WERI-Rb-1 (cell line): ENCODE data around the gene C1orf56.

ENCODE experiments used
- DNase-seq: peaks from one replicate; pipeline ENCODE4 v3.0.0-alpha.2; 2020
- H3K27ac ChIP-seq: fragments of 250-450 bp; sonication (Bioruptor Pico); 2 replicates; pipeline ENCODE4 v1.5.1; 2020; ENCODE audit warnings: mild to moderate bottlenecking, moderate library complexity
- H3K27me3 ChIP-seq: fragments of 250-450 bp; sonication (Bioruptor Pico); 2 replicates; pipeline ENCODE4 v1.5.1; 2021; ENCODE audit warnings: mild to moderate bottlenecking, low read depth, moderate library complexity; ENCODE audit not compliant: insufficient read depth, severe bottlenecking
- H3K36me3 ChIP-seq: fragments of 250-450 bp; sonication (Bioruptor Pico); 2 replicates; pipeline ENCODE4 v1.5.1; 2020; ENCODE audit warnings: mild to moderate bottlenecking, moderate library complexity
- H3K4me3 ChIP-seq: 2 replicates; pipeline ENCODE4 v1.5.1; 2011; ENCODE audit warnings: low read depth, mild to moderate bottlenecking, control low read depth, low read length
- H3K9me3 ChIP-seq: fragments of 250-450 bp; sonication (Bioruptor Pico); 2 replicates; pipeline ENCODE4 v1.5.1; 2021; ENCODE audit warnings: mild to moderate bottlenecking, moderate library complexity; ENCODE audit not compliant: severe bottlenecking
- TF ChIP-seq, protein P1 (sequence below): IDR thresholded peaks from 2 replicates; pipeline ENCODE4 v1.5.1; 2011; ENCODE audit warnings: low read depth, mild to moderate bottlenecking, control low read depth, inconsistent platforms, low read length

Gene C1orf56

GRCh38 chr1:151032164-151032563, 15.4 kb upstream of the C1orf56 start:
- no peak for DNase-seq
- peaks cover 82% of the 10 kb centered on the region for H3K36me3 ChIP-seq
- H3K27ac ChIP-seq, result no peak overlapping the region
- no peak overlapping the region for H3K4me3 ChIP-seq
- H3K27me3 ChIP-seq, result no peaks in the 10 kb centered on the region
- no peaks in the 10 kb centered on the region for H3K9me3 ChIP-seq
- TF ChIP-seq, protein P1, sequence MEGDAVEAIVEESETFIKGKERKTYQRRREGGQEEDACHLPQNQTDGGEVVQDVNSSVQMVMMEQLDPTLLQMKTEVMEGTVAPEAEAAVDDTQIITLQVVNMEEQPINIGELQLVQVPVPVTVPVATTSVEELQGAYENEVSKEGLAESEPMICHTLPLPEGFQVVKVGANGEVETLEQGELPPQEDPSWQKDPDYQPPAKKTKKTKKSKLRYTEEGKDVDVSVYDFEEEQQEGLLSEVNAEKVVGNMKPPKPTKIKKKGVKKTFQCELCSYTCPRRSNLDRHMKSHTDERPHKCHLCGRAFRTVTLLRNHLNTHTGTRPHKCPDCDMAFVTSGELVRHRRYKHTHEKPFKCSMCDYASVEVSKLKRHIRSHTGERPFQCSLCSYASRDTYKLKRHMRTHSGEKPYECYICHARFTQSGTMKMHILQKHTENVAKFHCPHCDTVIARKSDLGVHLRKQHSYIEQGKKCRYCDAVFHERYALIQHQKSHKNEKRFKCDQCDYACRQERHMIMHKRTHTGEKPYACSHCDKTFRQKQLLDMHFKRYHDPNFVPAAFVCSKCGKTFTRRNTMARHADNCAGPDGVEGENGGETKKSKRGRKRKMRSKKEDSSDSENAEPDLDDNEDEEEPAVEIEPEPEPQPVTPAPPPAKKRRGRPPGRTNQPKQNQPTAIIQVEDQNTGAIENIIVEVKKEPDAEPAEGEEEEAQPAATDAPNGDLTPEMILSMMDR, result no peak

DNA sequence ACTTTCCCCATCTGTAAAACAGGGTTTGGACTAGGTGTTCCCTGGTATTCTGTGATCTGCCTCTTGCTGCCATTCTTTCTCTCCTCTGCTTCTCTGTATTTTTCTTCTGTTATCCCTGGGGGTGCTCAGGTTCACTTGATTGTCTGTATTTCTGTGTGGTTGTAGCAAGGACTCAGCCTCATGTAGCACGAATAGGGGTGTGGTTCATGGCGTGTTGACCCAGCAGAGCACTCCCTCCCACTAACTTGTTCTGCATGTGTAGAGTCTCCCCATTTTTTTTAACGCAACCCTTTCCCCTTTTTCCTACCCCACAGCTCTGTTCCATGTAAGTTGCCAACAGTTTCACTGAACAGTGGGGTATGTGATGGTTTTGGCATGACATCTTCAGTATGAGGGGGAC, 12.4 kb upstream of the C1orf56 start:
- Histone ChIP-seq H3K4me3 (no peak overlapping the region), H3K27ac (no peak overlapping the region), H3K36me3 (peaks cover 53% of the 10 kb centered on the region), H3K9me3 (no peaks in the 10 kb centered on the region), H3K27me3 (no peaks in the 10 kb centered on the region)
- no peak for DNase-seq
- TF ChIP-seq, protein P1, result no peak

DNA sequence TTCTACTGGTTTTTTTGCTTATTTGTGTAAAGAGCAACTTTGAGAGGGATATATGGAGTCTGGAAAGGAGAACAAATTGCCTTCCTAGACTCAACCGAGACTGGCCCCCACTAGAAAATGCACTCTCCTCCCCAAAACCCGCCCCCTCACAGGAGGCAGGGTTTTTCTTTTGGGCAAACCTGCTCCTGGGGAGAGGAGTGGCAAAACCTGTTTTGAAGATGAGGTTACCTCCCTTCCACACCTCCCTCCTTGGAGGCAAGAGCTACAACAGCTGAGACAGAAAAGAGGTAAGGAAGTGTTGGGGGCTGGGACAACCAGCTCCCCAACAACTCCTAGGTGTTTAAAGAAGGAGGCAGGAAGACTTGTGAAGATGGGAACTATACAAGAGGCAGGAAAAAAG, 11.2 kb upstream of the C1orf56 start, which contains the start of gene BNIPL:
Gene BNIPL (plus strand): TSS at position 231 of the 400 bp plus-strand sequence. CDS start 140 bp downstream, at position 371.
- peaks cover 42% of the 10 kb centered on the region for H3K36me3 ChIP-seq
- TF ChIP-seq, protein P1, result no peak
- H3K4me3 ChIP-seq, result no peak within 1 kb of the TSS
- no peaks in the 10 kb centered on the region for H3K9me3 ChIP-seq
- no peak within 1 kb of the TSS for H3K27ac ChIP-seq
- H3K27me3 ChIP-seq, result no peaks in the 10 kb centered on the region
- DNase-seq, result no peak

DNA sequence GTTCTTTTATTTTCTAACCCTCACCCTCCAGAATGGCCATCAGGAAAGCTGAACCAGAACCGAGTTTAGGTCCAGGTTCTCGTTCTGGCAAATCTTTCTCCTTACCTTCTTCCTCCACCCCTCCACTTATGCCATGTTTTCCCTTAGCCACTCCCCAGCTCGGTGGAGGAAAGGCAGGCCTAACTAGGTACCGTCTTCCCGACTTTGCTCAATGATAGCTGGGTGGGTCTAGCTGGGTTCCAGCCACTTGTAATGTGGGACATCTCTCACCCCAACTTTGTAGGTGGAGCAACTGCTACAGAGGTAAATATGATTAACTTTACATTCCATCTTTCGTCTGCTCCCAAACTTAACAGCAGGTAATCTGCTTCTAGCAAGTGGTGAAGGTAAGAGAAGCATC, 10.5 kb upstream of the C1orf56 start:
- Histone ChIP-seq H3K4me3 (no peak overlapping the region), H3K9me3 (no peaks in the 10 kb centered on the region), H3K27ac (no peak overlapping the region), H3K36me3 (peaks cover 35% of the 10 kb centered on the region), H3K27me3 (no peaks in the 10 kb centered on the region)
- TF ChIP-seq, protein P1, result no peak
- DNase-seq, result no peak

- no peak overlapping the region for H3K27ac ChIP-seq
- DNase-seq, result no peak
- no peaks in the 10 kb centered on the region for H3K27me3 ChIP-seq
- no peak overlapping the region for H3K4me3 ChIP-seq
- TF ChIP-seq, protein P1, result no peak
- peaks cover 12% of the 10 kb centered on the region for H3K36me3 ChIP-seq
- H3K9me3 ChIP-seq, result no peaks in the 10 kb centered on the region
Measured at GRCh38 chr1:151039521-151039920, 8.0 kb upstream of the C1orf56 start.

GRCh38 chr1:151043163-151043562, 4.4 kb upstream of the C1orf56 start:
- H3K27ac ChIP-seq, result no peak overlapping the region
- DNase-seq, result no peak
- TF ChIP-seq, protein P1, result no peak

More at GRCh38 chr1:151043163-151043562, 4.4 kb upstream of the C1orf56 start:
- Histone ChIP-seq H3K27me3 (no peaks in the 10 kb centered on the region), H3K36me3 (no peaks in the 10 kb centered on the region; the same call in 1 of the 2 replicates), H3K9me3 (no peaks in the 10 kb centered on the region), H3K4me3 (no peak overlapping the region)
